Right lobe of liver (tissue), 6 donors: ENCODE measurements around the gene WHRN. TPM values are rescaled to one million over a fixed set of nuclear protein-coding genes. Genes with fewer than 3 reads are reported as not detected.
A peak's percentile ranks its signal among the peaks of the same experiment; 100 is the strongest.

Source experiments
- ATAC-seq, 4 donors: fragments of 200-7000 bp; cut with Tn5 transposase; one replicate each; pipeline ENCODE4 v1.9.1; 2020; ENCODE audit warnings: mild to moderate bottlenecking in 4 of 4, moderate library complexity in 4 of 4
- DNase-seq, 3 donors: peaks; one replicate each; pipeline ENCODE4 v3.0.0-alpha.2; 2020
- H3K27ac ChIP-seq, 3 donors: fragments of 200-600 bp; one replicate each; pipeline ENCODE4 v1.8.0; 2022
- H3K27me3 ChIP-seq, 2 donors: fragments of 200-600 bp; one replicate each; pipeline ENCODE4 v1.8.0; 2022
- H3K36me3 ChIP-seq, 4 donors: fragments of 200-600 bp; sonication (generic) in 1 of 4; one replicate each; pipeline versions ENCODE4 v1.5.1 to v1.8.0; 2017 to 2022; ENCODE audit warnings: control low read depth in 1 of 4
- H3K4me1 ChIP-seq, 4 donors: fragments of 200-600 bp; sonication (generic) in 1 of 4; one replicate each; pipeline versions ENCODE4 v1.5.1 to v1.8.0; 2017 to 2022; ENCODE audit warnings: control low read depth in 1 of 4
- H3K4me3 ChIP-seq, 3 donors: fragments of 200-600 bp; one replicate each; pipeline ENCODE4 v1.8.0; 2022
- H3K9me3 ChIP-seq, 4 donors: fragments of 200-600 bp; sonication (generic) in 1 of 4; one replicate each; pipeline versions ENCODE4 v1.5.1 to v1.8.0; 2017 to 2022; ENCODE audit warnings: control low read depth in 1 of 4
- POLR2A ChIP-seq: fragments of 450-650 bp; IDR thresholded peaks from one replicate; pipeline ENCODE4 v1.6.1; 2017; ENCODE audit warnings: antibody characterized with exemption, mild to moderate bottlenecking
- WGBS: methylation state at CpG from one replicate; pipeline ENCODE4 v1.1.6; 2018; ENCODE audit warnings: low coverage, low lambda C conversion rate; ENCODE audit not compliant: insufficient coverage; ENCODE audit errors: missing lambda C conversion rate; 5-methylcytosine and 5-hydroxymethylcytosine counted together
- intact Hi-C, 2 donors: fragments of 100-400 bp; cut with DNase I; formaldehyde crosslinking; loops; one replicate each; pipeline versions ENCODE4 v1.11.2 to v1.14.1; 2022
- total RNA-seq, 6 experiments: library from RNA; depleted of rRNA in 2 of 6; stranded (reverse); fragments of >200 nt in 2 of 6; fragmentation: NEBNext Ultra II Directional in 3 of 6; extraction: Animal tissue kit (Norgen Biotek cat#: 25700) in 3 of 6; gene quantifications; one replicate each; pipeline versions ENCODE4 v1.1.0 to v1.2.4, GENCODE V29; 2016 to 2023
- TF ChIP-seq, protein P1 (sequence below), 4 donors: fragments of 200-600 bp in 3 of 4; fragments of 450-650 bp in 1 of 4; IDR thresholded peaks; one replicate each; pipeline versions ENCODE4 v1.5.1 to v1.8.0; 2016 to 2022; ENCODE audit warnings: antibody characterized with exemption in 4 of 4, mild to moderate bottlenecking in 2 of 4
- donor health status: DM: no; HTN: yes; CAD: no.
- donor health status: DM: no; HTN: no; CAD: no.
- donor health status: DM: no; HTN: no; CAD: no.
- donor health status: DM: no; HTN: yes; CAD: no.
- donor health status: DM: no; HTN: yes; CAD: no.

WHRN gene
- total RNA-seq, 6 experiments from 2014 or later = 2.1 to 3.7 (median 2.7) TPM

DNA sequence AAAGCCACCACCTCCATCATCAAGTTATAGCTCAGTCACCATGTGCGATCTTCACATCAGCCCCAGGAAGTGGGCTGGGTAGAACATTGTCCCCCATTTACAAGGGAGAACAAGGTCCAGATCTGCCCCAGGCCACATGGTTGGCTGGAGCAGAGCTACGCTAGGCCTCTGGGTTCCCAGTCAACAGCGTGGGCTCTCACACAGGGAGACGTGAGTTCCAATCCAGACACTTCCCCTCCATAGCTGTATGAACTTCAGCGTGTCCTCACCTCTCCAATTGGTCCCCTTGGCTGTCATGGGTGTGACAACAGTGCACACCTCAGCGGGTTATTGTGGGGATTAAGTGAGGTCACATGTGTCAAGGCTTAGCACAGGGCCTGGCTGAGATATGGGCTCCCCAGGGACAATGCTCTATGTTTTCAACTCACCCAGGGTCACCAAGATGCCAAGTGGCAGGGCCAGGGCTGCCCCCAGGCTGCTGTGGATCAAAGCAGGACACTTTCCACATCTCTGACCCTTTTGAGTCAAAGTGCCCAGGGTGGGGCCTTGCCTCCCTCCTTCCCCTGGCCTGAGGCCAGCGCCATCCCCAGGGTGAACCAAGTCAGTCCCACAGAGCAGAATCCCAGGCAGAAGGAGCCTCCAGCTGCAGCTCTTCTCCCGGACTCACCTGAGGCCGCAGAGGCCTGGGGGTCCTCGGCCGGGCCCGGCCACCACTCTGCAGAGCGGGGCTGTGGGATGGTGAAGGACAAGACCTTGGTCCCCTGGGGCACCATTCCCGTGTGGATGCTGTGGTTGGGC is 137.3 kb downstream of the WHRN start:
- Histone ChIP-seq H3K4me1 (peaks cover 0 to 40% (median 20%) of the 10 kb centered on the region in 4 donors), H3K4me3 (no peak overlapping the region), H3K36me3 (peaks cover 0 to 14% (median under 1%) of the 10 kb centered on the region in 4 donors), H3K27ac (peak overlapping the region in 2 of 3 donors; percentile 51 to 82), H3K9me3 (no peaks in the 10 kb centered on the region), H3K27me3 (no peaks in the 10 kb centered on the region)
- ATAC-seq = no peak
- DNase-seq = no peak
- WGBS = no CpG with 5 or more reads among the region's 14 CpGs
- intact Hi-C loops = no loop called here
- no peak for TF ChIP-seq POLR2A
- TF ChIP-seq, protein P1, sequence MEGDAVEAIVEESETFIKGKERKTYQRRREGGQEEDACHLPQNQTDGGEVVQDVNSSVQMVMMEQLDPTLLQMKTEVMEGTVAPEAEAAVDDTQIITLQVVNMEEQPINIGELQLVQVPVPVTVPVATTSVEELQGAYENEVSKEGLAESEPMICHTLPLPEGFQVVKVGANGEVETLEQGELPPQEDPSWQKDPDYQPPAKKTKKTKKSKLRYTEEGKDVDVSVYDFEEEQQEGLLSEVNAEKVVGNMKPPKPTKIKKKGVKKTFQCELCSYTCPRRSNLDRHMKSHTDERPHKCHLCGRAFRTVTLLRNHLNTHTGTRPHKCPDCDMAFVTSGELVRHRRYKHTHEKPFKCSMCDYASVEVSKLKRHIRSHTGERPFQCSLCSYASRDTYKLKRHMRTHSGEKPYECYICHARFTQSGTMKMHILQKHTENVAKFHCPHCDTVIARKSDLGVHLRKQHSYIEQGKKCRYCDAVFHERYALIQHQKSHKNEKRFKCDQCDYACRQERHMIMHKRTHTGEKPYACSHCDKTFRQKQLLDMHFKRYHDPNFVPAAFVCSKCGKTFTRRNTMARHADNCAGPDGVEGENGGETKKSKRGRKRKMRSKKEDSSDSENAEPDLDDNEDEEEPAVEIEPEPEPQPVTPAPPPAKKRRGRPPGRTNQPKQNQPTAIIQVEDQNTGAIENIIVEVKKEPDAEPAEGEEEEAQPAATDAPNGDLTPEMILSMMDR (IDR thresholded peaks at IDR 0.05) = no peak

DNA sequence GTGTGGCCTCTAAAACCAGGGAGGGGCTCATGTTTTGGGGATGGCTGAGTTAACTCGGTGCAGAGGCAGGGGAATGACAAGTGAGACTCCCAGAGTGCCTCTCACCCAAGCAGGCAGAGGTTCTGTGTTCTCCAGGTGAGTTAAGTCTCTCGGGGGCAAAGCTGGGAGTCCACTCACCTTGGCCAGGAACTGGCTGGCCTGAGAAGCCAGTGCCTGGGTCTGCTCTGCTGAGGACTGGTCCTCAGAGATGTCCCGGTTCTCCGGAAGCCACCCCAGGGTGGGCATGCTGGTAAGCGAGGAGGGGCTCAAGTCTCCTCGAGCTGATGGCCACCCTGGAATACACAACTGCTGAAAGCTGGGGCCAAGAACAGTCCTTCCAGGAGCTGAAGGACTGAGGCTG is 137.9 kb downstream of the WHRN start:
- no peaks in the 10 kb centered on the region for H3K27me3 ChIP-seq
- H3K36me3 ChIP-seq = peaks cover 0 to 21% (median 0%) of the 10 kb centered on the region in 4 donors
- ATAC-seq = no peak
- H3K4me3 ChIP-seq = no peak overlapping the region
- no peak for TF ChIP-seq POLR2A
- TF ChIP-seq, protein P1 (IDR thresholded peaks at IDR 0.05) = no peak
- intact Hi-C loops = no loop called here
- 60% methylated on average over 1 of the region's 6 CpGs for WGBS
- peaks cover 0 to 40% (median 20%) of the 10 kb centered on the region in 4 donors for H3K4me1 ChIP-seq
- H3K27ac ChIP-seq = peak overlapping the region; percentile 34 to 82 (median 51)
- DNase-seq = no peak
- H3K9me3 ChIP-seq = no peaks in the 10 kb centered on the region

DNA sequence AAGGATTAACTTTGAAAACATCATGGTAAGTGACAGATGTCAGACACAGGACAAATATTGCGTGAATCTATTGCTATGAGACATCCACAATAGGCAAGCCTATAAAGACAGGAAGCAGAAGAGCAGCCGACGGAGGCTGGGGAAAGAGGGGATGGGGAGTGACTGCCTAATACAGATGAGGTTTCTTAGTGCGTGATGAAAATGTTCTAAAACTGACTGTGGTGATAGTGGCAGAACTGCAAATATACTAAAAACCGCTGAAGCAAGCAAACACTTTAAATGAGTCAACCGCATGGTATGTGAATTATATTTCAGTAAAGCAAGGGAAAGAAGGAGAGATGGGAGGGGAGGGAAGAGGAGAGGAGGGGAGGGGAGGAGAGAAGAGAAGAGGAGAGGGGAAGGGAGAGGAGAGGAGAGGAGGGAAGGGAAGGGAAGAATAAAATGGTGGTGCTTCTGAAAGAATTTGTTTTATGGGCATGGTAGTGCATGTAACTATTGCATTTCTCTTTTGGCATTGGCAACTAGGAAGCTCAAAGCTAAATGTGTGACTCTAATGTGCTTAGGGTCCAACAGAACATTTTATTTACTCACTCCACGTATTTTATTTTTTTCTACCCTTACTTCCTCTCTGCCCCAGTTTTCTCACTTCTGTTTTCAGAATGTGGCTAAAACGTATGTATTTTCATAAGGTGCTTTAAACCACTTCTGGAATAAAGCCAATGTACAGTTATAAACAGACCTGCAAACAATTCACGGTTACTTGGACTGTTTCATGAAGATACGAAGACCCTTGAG is 138.7 kb downstream of the WHRN start:
- no peak overlapping the region for H3K4me3 ChIP-seq
- intact Hi-C loops = no loop called here
- H3K9me3 ChIP-seq = no peaks in the 10 kb centered on the region
- no peaks in the 10 kb centered on the region for H3K27me3 ChIP-seq
- DNase-seq (no peak), ATAC-seq (peak; percentile 3 to 27 (median 11))
- peak overlapping the region; percentile 34 to 82 (median 54) for H3K27ac ChIP-seq
- H3K36me3 ChIP-seq = peaks cover 0 to 29% (median 6%) of the 10 kb centered on the region in 4 donors
- TF ChIP-seq, protein P1 (IDR thresholded peaks at IDR 0.05) = no peak
- peak; percentile 6 for TF ChIP-seq POLR2A
- 27% methylated on average over 10 of the region's 10 CpGs for WGBS
- H3K4me1 ChIP-seq = peaks cover 0 to 40% (median 20%) of the 10 kb centered on the region in 4 donors

DNA sequence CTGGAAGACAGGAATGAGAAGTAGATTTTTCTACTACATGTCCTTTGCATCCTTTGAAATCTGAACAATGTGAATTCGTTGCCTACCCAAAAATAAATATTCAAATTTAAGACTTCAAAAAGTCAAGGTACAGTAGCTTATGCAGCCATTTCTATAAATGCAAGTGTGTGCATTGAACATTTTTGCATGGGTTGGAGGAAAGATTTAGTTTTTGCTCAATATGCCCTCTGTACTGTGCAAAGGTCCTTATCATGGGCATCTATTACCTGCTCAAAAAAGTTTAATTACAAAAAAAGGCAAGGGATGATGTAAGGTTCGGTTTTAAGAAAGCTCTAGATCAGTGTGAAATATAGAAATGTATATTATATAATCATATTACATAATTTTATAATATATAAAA is 140.1 kb downstream of the WHRN start:
- peaks cover 0 to 40% (median 20%) of the 10 kb centered on the region in 4 donors for H3K4me1 ChIP-seq
- DNase-seq (no peak), ATAC-seq (peak; percentile 39 to 65 (median 50))
- peaks cover 0 to 42% (median 12%) of the 10 kb centered on the region in 4 donors for H3K36me3 ChIP-seq
- WGBS = 42% methylated on average over 2 of the region's 2 CpGs
- no peak overlapping the region for H3K4me3 ChIP-seq
- no peaks in the 10 kb centered on the region for H3K27me3 ChIP-seq
- TF ChIP-seq, protein P1 (IDR thresholded peaks at IDR 0.05) = no peak
- TF ChIP-seq POLR2A = no peak
- intact Hi-C loops = no loop called here
- no peaks in the 10 kb centered on the region for H3K9me3 ChIP-seq
- peak overlapping the region in 2 of 3 donors; percentile 54 to 82 for H3K27ac ChIP-seq
